ENCODE data around the gene OARD1.
"Not testable (repeated sequence)": the region's sequence is repeated elsewhere in the genome, so short reads cannot be mapped to it uniquely, and the experiment has no call there.

OARD1 gene

DNA sequence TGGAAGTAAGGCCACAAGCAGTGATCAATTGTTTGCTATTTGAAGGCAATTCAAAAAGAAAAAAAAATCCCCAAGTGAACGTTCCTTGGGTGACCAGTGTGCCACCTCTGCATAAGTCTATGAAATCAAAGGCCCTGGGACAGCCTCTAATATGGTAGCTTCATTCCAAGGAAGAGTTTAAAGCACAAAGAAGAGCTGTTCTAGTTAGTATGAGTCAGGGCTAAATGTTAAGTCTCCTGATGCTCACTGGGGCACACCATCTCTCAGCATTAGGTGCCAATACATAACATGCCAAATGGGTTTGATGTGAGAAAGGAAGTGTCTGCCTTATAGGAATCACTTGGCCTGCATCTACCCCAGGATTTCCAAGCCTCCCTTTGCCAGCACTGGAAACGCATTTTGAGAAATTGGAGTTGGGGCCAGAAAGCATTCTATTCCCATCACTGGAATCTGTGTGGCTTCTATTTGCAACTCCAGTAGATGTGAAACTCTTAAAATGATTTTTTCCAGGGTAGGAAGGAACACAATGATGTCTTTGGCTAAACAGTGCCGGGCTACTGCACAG is 46.1 kb downstream of the OARD1 start:
- no peak for DNase-seq

DNA sequence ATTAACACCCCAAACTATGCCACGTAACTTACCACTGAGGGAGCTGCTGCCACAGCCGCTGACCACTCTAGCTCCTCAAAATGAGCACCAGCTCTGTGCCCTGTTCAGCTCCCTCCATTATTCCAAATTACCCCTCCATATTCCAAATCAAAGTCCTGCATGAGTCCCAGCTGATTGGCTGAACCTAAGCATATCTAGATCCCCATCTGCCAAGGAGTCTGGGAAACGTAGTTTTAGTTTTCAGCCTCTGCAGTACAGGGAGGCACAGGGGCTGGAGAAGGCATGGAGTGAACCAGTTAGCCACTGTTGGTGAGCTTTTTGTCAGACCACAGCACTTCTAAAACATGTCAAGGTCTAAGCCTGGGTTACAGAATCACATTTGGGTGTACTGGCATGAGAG is 49.0 kb downstream of the OARD1 start:
- no peak for DNase-seq

DNA sequence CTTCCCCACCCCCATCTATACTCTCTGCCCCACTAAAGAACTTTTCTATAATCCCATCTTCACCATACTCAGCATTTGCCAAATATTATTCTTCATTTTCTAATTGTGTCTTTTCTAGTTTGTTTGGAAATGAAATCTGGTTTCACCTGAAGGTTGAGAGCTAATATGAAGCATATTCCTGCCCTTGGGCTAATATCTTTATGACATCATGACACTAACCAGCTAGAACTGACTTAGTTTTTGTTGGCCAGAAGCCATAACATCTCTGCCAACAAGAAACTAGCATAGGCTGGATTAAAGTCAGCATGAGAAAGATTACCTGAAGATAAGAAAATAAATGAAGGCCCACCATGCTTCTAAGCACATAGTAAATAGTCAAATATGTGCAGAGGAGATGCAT is 49.9 kb downstream of the OARD1 start:
- DNase-seq = no peak

DNA sequence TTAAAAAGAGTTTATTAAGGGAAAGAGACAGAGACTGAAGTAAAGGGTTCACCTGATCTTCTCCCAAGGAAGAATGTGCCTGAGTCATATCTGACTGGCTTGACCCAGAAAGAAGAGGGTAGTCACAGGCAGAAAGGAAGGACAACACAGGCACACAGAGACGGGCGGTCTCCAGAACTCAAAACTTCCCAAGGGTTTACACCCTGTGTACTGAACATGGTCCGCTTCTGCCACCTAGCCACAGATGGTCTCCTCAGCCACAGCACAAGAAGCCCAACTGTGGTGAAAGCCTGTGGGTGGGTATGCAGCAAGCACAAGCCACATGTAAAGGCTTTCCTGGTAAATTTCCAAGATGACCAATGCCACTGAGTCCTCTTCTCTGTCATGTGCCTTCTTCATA is 50.3 kb downstream of the OARD1 start:
- no peak for DNase-seq

DNA sequence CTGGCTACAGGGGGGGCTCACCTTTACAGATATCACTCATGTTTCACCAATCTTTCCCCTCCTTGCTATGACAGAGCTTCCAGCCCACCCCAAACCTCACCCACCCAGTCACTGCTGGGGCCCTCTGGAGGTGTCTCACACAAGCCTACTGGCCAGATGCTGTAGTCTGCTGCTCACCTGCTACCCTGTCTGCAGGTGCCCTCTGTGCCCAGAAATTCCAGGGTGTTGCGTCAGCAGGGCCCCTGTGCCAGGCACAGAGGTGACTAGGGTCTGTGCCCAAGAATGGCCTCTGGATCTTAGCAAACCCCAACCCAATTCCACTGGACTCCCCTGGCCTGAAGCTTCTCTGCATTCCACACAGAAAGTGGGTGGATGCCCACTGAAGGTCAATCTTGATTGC is 54.5 kb downstream of the OARD1 start:
- DNase-seq = no peak

DNA sequence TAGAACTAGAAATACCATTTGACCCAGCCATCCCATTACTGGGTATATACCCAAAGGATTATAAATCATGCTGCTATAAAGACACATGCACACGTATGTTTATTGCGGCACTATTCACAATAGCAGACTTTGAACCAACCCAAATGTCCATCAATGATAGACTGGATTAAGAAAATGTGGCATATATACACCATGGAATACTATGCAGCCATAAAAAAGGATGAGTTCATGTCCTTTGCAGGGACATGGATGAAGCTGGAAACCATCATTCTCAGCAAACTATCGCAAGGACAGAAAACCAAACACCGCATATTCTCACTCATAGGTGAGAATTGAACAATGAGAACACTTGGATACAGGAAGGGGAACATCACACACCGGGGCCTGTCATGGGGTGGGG is 56.3 kb downstream of the OARD1 start:
- DNase-seq = not testable (repeated sequence)

DNA sequence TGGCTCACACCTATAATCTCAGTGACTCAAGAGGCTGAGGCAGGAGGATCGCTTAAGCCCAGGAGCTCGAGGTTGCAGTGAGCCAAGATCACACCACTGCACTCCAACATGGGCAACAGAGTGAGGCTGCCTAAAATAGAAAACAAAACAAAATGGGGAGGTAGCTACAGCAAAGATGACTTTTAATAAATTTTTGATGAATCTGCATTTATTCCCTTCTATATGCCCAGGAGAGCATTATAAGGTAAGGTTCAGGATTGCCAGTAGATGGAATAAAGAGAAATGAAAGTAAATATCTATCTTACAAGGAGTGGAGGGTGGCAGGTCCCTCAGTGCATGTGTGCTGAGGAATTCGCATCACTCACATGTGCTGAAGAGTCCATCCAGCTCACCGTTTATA is 57.4 kb downstream of the OARD1 start:
- no peak for DNase-seq

Measured in NCI-H1092 (cell line).